ENCODE measurements around the gene DLG2. TPM values are rescaled to one million over a fixed set of nuclear protein-coding genes. Genes with fewer than 3 reads are reported as not detected.
A peak's percentile ranks its signal among the peaks of the same experiment; 100 is the strongest.

DLG2 gene
- total RNA-seq, 1 experiment from 2014 or later: 17.5 TPM

GRCh38 chr11:83951521-83951920 is 1675.6 kb downstream of the DLG2 start:
- no peaks in the 10 kb centered on the region for H3K27me3 Mint-ChIP-seq (ENCODE audit: low read depth)
- CTCF ChIA-PET: no interaction called here
- peaks cover 27% of the 10 kb centered on the region for H3K4me1 Mint-ChIP-seq
- DNase-seq (ENCODE audit: low spot score) (no peak), ATAC-seq (peak; percentile 49)
- no peak overlapping the region for H3K4me3 Mint-ChIP-seq
- no peaks in the 10 kb centered on the region for H3K9me3 Mint-ChIP-seq
- TF ChIP-seq ZNF396 (CRISPR knock-in tag; IDR thresholded peaks at IDR 0.05; ENCODE audit: borderline replicate concordance) (no peak), MLX (CRISPR knock-in tag; IDR thresholded peaks at IDR 0.05) (no peak), PRDM15 (CRISPR knock-in tag; IDR thresholded peaks at IDR 0.05) (no peak), CBFB (CRISPR knock-in tag; IDR thresholded peaks at IDR 0.05; ENCODE audit: low read depth) (no peak), ZNF219 (CRISPR knock-in tag; IDR thresholded peaks at IDR 0.05; ENCODE audit: borderline replicate concordance) (no peak), ZNF416 (CRISPR knock-in tag; IDR thresholded peaks at IDR 0.05) (no peak)
- TF ChIP-seq, protein P1, sequence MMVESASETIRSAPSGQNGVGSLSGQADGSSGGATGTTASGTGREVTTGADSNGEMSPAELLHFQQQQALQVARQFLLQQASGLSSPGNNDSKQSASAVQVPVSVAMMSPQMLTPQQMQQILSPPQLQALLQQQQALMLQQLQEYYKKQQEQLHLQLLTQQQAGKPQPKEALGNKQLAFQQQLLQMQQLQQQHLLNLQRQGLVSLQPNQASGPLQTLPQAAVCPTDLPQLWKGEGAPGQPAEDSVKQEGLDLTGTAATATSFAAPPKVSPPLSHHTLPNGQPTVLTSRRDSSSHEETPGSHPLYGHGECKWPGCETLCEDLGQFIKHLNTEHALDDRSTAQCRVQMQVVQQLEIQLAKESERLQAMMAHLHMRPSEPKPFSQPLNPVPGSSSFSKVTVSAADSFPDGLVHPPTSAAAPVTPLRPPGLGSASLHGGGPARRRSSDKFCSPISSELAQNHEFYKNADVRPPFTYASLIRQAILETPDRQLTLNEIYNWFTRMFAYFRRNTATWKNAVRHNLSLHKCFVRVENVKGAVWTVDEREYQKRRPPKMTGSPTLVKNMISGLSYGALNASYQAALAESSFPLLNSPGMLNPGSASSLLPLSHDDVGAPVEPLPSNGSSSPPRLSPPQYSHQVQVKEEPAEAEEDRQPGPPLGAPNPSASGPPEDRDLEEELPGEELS (CRISPR knock-in tag; IDR thresholded peaks at IDR 0.05): no peak
- TF ChIP-seq, protein P2, sequence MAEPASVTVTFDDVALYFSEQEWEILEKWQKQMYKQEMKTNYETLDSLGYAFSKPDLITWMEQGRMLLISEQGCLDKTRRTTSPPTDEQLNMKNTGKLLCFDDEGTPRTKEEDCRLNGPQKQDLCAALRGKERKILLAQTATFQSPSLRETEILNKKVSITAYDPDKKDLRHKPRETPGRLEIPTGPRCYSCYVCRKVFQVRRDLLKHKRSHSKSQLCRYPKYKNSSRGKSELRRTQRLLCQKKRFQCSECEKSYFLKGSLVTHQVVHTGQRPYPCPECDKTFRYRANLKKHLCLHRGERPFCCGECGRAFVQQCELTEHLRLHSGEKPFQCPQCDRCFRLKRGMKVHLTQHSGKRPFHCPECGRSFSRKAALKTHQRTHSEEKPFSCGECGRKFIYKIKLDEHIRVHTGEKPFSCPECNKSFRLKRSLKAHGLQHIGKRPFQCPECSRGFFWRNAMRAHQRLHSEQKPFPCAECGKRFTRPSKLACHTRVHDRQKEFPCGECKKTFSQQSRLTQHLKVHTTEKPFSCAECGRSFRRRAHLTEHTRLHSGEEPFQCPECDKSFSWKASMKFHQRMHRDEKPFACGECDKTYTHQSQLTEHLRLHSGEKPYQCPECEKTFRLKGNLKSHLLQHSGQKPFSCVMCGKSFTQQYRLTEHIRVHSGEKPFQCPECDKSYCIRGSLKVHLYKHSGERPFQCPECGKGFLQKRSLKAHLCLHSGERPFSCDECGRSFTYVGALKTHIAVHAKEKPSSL (CRISPR knock-in tag; conservative IDR thresholded peaks at IDR 0.05): no peak
- POLR2A ChIA-PET: interaction anchor here (0.5 kb wide), 1 partner anchor 432 kb away, joined by 3 read pairs; no protein-coding TSS in a partner anchor
- H3K36me3 Mint-ChIP-seq: no peaks in the 10 kb centered on the region
- no peak overlapping the region for H3K27ac Mint-ChIP-seq

- TF ChIP-seq, protein P3, sequence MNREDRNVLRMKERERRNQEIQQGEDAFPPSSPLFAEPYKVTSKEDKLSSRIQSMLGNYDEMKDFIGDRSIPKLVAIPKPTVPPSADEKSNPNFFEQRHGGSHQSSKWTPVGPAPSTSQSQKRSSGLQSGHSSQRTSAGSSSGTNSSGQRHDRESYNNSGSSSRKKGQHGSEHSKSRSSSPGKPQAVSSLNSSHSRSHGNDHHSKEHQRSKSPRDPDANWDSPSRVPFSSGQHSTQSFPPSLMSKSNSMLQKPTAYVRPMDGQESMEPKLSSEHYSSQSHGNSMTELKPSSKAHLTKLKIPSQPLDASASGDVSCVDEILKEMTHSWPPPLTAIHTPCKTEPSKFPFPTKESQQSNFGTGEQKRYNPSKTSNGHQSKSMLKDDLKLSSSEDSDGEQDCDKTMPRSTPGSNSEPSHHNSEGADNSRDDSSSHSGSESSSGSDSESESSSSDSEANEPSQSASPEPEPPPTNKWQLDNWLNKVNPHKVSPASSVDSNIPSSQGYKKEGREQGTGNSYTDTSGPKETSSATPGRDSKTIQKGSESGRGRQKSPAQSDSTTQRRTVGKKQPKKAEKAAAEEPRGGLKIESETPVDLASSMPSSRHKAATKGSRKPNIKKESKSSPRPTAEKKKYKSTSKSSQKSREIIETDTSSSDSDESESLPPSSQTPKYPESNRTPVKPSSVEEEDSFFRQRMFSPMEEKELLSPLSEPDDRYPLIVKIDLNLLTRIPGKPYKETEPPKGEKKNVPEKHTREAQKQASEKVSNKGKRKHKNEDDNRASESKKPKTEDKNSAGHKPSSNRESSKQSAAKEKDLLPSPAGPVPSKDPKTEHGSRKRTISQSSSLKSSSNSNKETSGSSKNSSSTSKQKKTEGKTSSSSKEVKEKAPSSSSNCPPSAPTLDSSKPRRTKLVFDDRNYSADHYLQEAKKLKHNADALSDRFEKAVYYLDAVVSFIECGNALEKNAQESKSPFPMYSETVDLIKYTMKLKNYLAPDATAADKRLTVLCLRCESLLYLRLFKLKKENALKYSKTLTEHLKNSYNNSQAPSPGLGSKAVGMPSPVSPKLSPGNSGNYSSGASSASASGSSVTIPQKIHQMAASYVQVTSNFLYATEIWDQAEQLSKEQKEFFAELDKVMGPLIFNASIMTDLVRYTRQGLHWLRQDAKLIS (CRISPR knock-in tag; IDR thresholded peaks at IDR 0.05; ENCODE audit: borderline replicate concordance): no peak
- TF ChIP-seq, protein P4, sequence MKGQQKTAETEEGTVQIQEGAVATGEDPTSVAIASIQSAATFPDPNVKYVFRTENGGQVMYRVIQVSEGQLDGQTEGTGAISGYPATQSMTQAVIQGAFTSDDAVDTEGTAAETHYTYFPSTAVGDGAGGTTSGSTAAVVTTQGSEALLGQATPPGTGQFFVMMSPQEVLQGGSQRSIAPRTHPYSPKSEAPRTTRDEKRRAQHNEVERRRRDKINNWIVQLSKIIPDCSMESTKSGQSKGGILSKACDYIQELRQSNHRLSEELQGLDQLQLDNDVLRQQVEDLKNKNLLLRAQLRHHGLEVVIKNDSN (CRISPR knock-in tag; IDR thresholded peaks at IDR 0.05): no peak
- no peak for TF ChIP-seq ZNF532 (CRISPR knock-in tag; IDR thresholded peaks at IDR 0.05; ENCODE audit: borderline replicate concordance)
- H3K4me3 Mint-ChIP-seq: no peak overlapping the region
- peaks cover 27% of the 10 kb centered on the region for H3K4me1 Mint-ChIP-seq
- ATAC-seq: peak; percentile 84
- H3K27ac Mint-ChIP-seq: no peak overlapping the region
- no peaks in the 10 kb centered on the region for H3K36me3 Mint-ChIP-seq
- ChIA-PET CTCF (interaction anchor here (0.6 to 1.6 kb wide), 3 partner anchors 18 to 576 kb away, joined by 3 to 7 read pairs (median 4); no protein-coding TSS in a partner anchor), POLR2A (no interaction called here)
- 0 out of 2 replicates have a peak, but pooled peaks cover 6% of the 10 kb centered on the region for H3K9me3 Mint-ChIP-seq
- no peak for DNase-seq (ENCODE audit: low spot score)
- no peaks in the 10 kb centered on the region for H3K27me3 Mint-ChIP-seq (ENCODE audit: low read depth)
These were observed 1678.9 kb downstream of the DLG2 start for GRCh38 chr11:83948200-83948599.

Data from WTC11 (cell line).